Measurements from ENCODE around the gene NR4A2.

Gene NR4A2

DNA sequence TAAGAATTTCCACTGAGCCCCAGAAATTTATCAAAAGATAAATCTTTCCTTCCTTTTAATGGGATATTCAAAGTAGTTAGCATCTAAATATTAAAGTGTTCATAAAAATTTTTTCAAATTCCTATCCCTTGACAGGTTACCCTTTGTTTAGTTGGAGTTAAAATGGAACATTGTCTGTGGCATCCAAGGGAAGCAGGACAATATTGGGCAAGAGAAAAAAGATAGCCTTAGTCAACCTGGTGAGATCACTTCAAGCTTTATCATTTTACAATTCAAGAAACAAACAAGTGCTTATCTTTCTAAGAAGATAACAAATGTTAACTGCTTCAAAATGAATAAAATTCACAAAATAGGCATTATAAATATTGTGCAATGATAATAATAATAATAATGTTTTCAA, 21.7 kb downstream of the NR4A2 start:
- Histone ChIP-seq H3K4me1 (ENCODE audit: control insufficient read depth, insufficient read depth, low read length) (no peaks in the 10 kb centered on the region), H3K4me3 (ENCODE audit: low read depth, low read length) (no peak overlapping the region), H3K27ac (ENCODE audit: extremely low read depth, low read depth, low read length) (no peak overlapping the region), H3K36me3 (ENCODE audit: control insufficient read depth in 2 of 2, insufficient read depth in 1 of 2, low read length in 2 of 2) (no peaks in the 10 kb centered on the region), H3K9me3 (ENCODE audit: control insufficient read depth, insufficient read depth, low read depth, low read length) (no peaks in the 10 kb centered on the region)
- ChIA-PET POLR2A (no interaction called here), CTCF (interaction anchor here (0.7 kb wide), 1 partner anchor 46 kb away, joined by 4 read pairs; no protein-coding TSS in a partner anchor)
- TF ChIP-seq ZXDB (tag by site-specific recombination; IDR thresholded peaks at IDR 0.05) (no peak), ZNF768 (tag by site-specific recombination; IDR thresholded peaks at IDR 0.05) (no peak), ZFP69B (tag by site-specific recombination; IDR thresholded peaks at IDR 0.05) (no peak), ZNF354C (tag by site-specific recombination; IDR thresholded peaks at IDR 0.05; ENCODE audit: borderline replicate concordance, low read depth) (no peak), ZNF792 (tag by site-specific recombination; IDR thresholded peaks at IDR 0.05) (no peak), ZBTB21 (tag by site-specific recombination; IDR thresholded peaks at IDR 0.05) (no peak), OSR2 (tag by site-specific recombination; IDR thresholded peaks at IDR 0.05) (no peak), ZBTB8A (tag by site-specific recombination; IDR thresholded peaks at IDR 0.05) (no peak), ZNF335 (tag by site-specific recombination; conservative IDR thresholded peaks at IDR 0.05) (no peak)
- TF ChIP-seq, protein P1, sequence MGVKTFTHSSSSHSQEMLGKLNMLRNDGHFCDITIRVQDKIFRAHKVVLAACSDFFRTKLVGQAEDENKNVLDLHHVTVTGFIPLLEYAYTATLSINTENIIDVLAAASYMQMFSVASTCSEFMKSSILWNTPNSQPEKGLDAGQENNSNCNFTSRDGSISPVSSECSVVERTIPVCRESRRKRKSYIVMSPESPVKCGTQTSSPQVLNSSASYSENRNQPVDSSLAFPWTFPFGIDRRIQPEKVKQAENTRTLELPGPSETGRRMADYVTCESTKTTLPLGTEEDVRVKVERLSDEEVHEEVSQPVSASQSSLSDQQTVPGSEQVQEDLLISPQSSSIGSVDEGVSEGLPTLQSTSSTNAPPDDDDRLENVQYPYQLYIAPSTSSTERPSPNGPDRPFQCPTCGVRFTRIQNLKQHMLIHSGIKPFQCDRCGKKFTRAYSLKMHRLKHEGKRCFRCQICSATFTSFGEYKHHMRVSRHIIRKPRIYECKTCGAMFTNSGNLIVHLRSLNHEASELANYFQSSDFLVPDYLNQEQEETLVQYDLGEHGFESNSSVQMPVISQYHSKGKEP (tag by site-specific recombination; IDR thresholded peaks at IDR 0.05) = no peak
- TF ChIP-seq, protein P2, sequence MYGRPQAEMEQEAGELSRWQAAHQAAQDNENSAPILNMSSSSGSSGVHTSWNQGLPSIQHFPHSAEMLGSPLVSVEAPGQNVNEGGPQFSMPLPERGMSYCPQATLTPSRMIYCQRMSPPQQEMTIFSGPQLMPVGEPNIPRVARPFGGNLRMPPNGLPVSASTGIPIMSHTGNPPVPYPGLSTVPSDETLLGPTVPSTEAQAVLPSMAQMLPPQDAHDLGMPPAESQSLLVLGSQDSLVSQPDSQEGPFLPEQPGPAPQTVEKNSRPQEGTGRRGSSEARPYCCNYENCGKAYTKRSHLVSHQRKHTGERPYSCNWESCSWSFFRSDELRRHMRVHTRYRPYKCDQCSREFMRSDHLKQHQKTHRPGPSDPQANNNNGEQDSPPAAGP (tag by site-specific recombination; IDR thresholded peaks at IDR 0.05) = no peak
- TF ChIP-seq, protein P3, sequence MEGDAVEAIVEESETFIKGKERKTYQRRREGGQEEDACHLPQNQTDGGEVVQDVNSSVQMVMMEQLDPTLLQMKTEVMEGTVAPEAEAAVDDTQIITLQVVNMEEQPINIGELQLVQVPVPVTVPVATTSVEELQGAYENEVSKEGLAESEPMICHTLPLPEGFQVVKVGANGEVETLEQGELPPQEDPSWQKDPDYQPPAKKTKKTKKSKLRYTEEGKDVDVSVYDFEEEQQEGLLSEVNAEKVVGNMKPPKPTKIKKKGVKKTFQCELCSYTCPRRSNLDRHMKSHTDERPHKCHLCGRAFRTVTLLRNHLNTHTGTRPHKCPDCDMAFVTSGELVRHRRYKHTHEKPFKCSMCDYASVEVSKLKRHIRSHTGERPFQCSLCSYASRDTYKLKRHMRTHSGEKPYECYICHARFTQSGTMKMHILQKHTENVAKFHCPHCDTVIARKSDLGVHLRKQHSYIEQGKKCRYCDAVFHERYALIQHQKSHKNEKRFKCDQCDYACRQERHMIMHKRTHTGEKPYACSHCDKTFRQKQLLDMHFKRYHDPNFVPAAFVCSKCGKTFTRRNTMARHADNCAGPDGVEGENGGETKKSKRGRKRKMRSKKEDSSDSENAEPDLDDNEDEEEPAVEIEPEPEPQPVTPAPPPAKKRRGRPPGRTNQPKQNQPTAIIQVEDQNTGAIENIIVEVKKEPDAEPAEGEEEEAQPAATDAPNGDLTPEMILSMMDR (tag by site-specific recombination; IDR thresholded peaks at IDR 0.05) = no peak
- TF ChIP-seq, protein P4, sequence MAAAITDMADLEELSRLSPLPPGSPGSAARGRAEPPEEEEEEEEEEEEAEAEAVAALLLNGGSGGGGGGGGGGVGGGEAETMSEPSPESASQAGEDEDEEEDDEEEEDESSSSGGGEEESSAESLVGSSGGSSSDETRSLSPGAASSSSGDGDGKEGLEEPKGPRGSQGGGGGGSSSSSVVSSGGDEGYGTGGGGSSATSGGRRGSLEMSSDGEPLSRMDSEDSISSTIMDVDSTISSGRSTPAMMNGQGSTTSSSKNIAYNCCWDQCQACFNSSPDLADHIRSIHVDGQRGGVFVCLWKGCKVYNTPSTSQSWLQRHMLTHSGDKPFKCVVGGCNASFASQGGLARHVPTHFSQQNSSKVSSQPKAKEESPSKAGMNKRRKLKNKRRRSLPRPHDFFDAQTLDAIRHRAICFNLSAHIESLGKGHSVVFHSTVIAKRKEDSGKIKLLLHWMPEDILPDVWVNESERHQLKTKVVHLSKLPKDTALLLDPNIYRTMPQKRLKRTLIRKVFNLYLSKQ (tag by site-specific recombination; IDR thresholded peaks at IDR 0.05; ENCODE audit: borderline replicate concordance) = no peak
- TF ChIP-seq, protein P5, sequence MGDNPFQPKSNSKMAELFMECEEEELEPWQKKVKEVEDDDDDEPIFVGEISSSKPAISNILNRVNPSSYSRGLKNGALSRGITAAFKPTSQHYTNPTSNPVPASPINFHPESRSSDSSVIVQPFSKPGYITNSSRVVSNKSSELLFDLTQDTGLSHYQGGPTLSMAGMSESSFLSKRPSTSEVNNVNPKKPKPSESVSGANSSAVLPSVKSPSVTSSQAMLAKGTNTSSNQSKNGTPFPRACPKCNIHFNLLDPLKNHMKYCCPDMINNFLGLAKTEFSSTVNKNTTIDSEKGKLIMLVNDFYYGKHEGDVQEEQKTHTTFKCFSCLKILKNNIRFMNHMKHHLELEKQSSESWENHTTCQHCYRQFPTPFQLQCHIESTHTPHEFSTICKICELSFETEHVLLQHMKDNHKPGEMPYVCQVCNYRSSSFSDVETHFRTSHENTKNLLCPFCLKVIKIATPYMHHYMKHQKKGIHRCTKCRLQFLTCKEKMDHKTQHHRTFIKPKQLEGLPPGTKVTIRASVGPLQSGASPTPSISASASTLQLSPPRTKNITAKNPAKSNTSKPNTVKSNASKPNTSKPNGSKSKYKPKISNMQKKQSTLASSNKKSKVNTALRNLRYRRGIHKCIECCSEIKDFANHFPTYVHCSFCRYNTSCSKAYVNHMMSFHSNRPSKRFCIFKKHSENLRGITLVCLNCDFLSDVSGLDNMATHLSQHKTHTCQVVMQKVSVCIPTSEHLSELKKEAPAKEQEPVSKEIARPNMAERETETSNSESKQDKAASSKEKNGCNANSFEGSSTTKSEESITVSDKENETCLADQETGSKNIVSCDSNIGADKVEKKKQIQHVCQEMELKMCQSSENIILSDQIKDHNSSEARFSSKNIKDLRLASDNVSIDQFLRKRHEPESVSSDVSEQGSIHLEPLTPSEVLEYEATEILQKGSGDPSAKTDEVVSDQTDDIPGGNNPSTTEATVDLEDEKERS (tag by site-specific recombination; IDR thresholded peaks at IDR 0.05) = no peak

DNA sequence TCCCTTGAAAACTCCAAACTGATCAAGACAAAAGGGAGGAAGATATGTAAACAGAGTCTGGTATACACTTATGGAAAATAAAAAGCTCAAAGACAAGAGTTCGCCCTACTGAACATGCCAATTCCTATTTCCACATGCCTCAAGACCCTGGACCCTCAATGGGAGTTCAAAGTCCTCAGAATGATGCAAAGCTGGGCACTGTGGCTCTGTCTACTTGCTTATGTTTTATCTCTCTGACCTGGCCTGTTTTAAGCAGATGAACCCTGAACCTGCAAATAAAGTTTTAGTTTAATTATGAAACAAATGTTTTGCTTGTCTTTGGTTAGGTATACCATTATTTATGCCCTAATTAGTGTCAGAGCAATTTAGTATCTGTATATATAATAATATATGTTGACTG, 22.6 kb downstream of the NR4A2 start:
- no peaks in the 10 kb centered on the region for H3K36me3 ChIP-seq (ENCODE audit: control insufficient read depth in 2 of 2, insufficient read depth in 1 of 2, low read length in 2 of 2)
- no peaks in the 10 kb centered on the region for H3K4me1 ChIP-seq (ENCODE audit: control insufficient read depth, insufficient read depth, low read length)
- TF ChIP-seq, protein P6, sequence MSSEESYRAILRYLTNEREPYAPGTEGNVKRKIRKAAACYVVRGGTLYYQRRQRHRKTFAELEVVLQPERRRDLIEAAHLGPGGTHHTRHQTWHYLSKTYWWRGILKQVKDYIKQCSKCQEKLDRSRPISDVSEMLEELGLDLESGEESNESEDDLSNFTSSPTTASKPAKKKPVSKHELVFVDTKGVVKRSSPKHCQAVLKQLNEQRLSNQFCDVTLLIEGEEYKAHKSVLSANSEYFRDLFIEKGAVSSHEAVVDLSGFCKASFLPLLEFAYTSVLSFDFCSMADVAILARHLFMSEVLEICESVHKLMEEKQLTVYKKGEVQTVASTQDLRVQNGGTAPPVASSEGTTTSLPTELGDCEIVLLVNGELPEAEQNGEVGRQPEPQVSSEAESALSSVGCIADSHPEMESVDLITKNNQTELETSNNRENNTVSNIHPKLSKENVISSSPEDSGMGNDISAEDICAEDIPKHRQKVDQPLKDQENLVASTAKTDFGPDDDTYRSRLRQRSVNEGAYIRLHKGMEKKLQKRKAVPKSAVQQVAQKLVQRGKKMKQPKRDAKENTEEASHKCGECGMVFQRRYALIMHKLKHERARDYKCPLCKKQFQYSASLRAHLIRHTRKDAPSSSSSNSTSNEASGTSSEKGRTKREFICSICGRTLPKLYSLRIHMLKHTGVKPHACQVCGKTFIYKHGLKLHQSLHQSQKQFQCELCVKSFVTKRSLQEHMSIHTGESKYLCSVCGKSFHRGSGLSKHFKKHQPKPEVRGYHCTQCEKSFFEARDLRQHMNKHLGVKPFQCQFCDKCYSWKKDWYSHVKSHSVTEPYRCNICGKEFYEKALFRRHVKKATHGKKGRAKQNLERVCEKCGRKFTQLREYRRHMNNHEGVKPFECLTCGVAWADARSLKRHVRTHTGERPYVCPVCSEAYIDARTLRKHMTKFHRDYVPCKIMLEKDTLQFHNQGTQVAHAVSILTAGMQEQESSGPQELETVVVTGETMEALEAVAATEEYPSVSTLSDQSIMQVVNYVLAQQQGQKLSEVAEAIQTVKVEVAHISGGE (tag by site-specific recombination; conservative IDR thresholded peaks at IDR 0.05; ENCODE audit: low read depth) = no peak
- TF ChIP-seq ZNF530 (tag by site-specific recombination; IDR thresholded peaks at IDR 0.05; ENCODE audit: low read depth) = no peak
- TF ChIP-seq, protein P7, sequence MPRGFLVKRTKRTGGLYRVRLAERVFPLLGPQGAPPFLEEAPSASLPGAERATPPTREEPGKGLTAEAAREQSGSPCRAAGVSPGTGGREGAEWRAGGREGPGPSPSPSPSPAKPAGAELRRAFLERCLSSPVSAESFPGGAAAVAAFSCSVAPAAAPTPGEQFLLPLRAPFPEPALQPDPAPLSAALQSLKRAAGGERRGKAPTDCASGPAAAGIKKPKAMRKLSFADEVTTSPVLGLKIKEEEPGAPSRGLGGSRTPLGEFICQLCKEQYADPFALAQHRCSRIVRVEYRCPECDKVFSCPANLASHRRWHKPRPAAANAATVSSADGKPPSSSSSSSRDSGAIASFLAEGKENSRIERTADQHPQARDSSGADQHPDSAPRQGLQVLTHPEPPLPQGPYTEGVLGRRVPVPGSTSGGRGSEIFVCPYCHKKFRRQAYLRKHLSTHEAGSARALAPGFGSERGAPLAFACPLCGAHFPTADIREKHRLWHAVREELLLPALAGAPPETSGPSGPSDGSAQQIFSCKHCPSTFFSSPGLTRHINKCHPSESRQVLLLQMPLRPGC (tag by site-specific recombination; IDR thresholded peaks at IDR 0.05) = no peak
- ChIA-PET CTCF (interaction anchor here (0.6 kb wide), 1 partner anchor 1182 kb away, joined by 3 read pairs; no protein-coding TSS in a partner anchor), POLR2A (no interaction called here)
- no peak overlapping the region for H3K27ac ChIP-seq (ENCODE audit: extremely low read depth, low read depth, low read length)
- H3K9me3 ChIP-seq (ENCODE audit: control insufficient read depth, insufficient read depth, low read depth, low read length) = no peaks in the 10 kb centered on the region
- no peak overlapping the region for H3K4me3 ChIP-seq (ENCODE audit: low read depth, low read length)
